ENCODE measurements around the gene CLDN6. TPM values are rescaled to one million over a fixed set of nuclear protein-coding genes. Genes with fewer than 3 reads are reported as not detected.

The CLDN6 gene
- total RNA-seq (2021) (0.21 and 0.31 TPM in 2 replicates), Bru-seq, nascent RNA (not detected), BruChase-seq, experiment 1, labeled RNA remaining after a 2-hour chase (percentile 16 among the genes with signal in this experiment), BruChase-seq, experiment 2, labeled RNA remaining after a 6-hour chase (percentile 23 among the genes with signal in this experiment)
- long read RNA-seq, result 0 reads

GRCh38 chr16:3017794-3018506, at the start of gene CLDN6:
Gene CLDN6, minus strand, starts transcription at chr16:3018183. Its CDS starts 2,162 bp downstream, at chr16:3016021.
- CTCF ChIA-PET, result no interaction called here
- H3K4me3 ChIP-seq (ENCODE audit: low read depth, low read length, poor library complexity, severe bottlenecking), result peak within 1 kb of the TSS; percentile 32
- peaks cover 16% of the 10 kb centered on the region for H3K27me3 ChIP-seq (replicated peaks; ENCODE audit: insufficient read depth, low read depth, low read length, poor library complexity)
- no peaks in the 10 kb centered on the region for H3K36me3 ChIP-seq (ENCODE audit: insufficient read depth, low read length, poor library complexity, severe bottlenecking)
- BruUV-seq (replicated peaks), result no TSS peak
- peaks cover 23% of the 10 kb centered on the region for H3K4me1 ChIP-seq (ENCODE audit: insufficient read depth, low read length, poor library complexity, severe bottlenecking)
- peak; percentile 72 for DNase-seq (ENCODE audit: low spot score)
- POLR2A ChIA-PET (ENCODE audit: low non-redundant PET), result no interaction called here
- intact Hi-C loops (cut with micrococcal nuclease; ENCODE audit: unreplicated experiment), result no loop called here
- no peaks in the 10 kb centered on the region for H3K9me3 ChIP-seq (ENCODE audit: low read depth, low read length, poor library complexity, severe bottlenecking)
- no peak within 1 kb of the TSS for H3K27ac ChIP-seq (ENCODE audit: low read depth, low read length, poor library complexity, severe bottlenecking)
- TF ChIP-seq EZH2 (IDR thresholded peaks at IDR 0.05; ENCODE audit: borderline replicate concordance, low read depth, low read length, poor library complexity, severe bottlenecking), result no peak
- TF ChIP-seq CTCF (conservative IDR thresholded peaks at IDR 0.05; ENCODE audit: low read depth, low read length), result peak; percentile 74

GRCh38 chr16:3066440-3066748, 48.4 kb upstream of the CLDN6 start:
- Histone ChIP-seq H3K36me3 (ENCODE audit: insufficient read depth, low read length, poor library complexity, severe bottlenecking) (no peaks in the 10 kb centered on the region), H3K4me1 (ENCODE audit: insufficient read depth, low read length, poor library complexity, severe bottlenecking) (no peaks in the 10 kb centered on the region), H3K9me3 (ENCODE audit: low read depth, low read length, poor library complexity, severe bottlenecking) (no peaks in the 10 kb centered on the region), H3K4me3 (ENCODE audit: low read depth, low read length, poor library complexity, severe bottlenecking) (no peak overlapping the region), H3K27me3 (replicated peaks; ENCODE audit: insufficient read depth, low read depth, low read length, poor library complexity) (no peaks in the 10 kb centered on the region), H3K27ac (ENCODE audit: low read depth, low read length, poor library complexity, severe bottlenecking) (no peak overlapping the region)
- no peak for DNase-seq (ENCODE audit: low spot score)
- CTCF ChIA-PET, result interaction anchor here (0.6 kb wide), 1 partner anchor 958 kb away, joined by 3 read pairs; no protein-coding TSS in a partner anchor
- POLR2A ChIA-PET (ENCODE audit: low non-redundant PET), result no interaction called here
- no peak for TF ChIP-seq CTCF (conservative IDR thresholded peaks at IDR 0.05; ENCODE audit: low read depth, low read length)
- no peak for TF ChIP-seq EZH2 (IDR thresholded peaks at IDR 0.05; ENCODE audit: borderline replicate concordance, low read depth, low read length, poor library complexity, severe bottlenecking)
- no TSS peak for BruUV-seq (replicated peaks)
- intact Hi-C loops (cut with micrococcal nuclease; ENCODE audit: unreplicated experiment), result no loop called here

- H3K27ac ChIP-seq (ENCODE audit: low read depth, low read length, poor library complexity, severe bottlenecking), result no peak overlapping the region
- H3K9me3 ChIP-seq (ENCODE audit: low read depth, low read length, poor library complexity, severe bottlenecking), result no peaks in the 10 kb centered on the region
- TF ChIP-seq EZH2 (IDR thresholded peaks at IDR 0.05; ENCODE audit: borderline replicate concordance, low read depth, low read length, poor library complexity, severe bottlenecking) (no peak), CTCF (conservative IDR thresholded peaks at IDR 0.05; ENCODE audit: low read depth, low read length) (no peak)
- no peaks in the 10 kb centered on the region for H3K27me3 ChIP-seq (replicated peaks; ENCODE audit: insufficient read depth, low read depth, low read length, poor library complexity)
- ChIA-PET CTCF (interaction anchor here (0.6 kb wide), 1 partner anchor 958 kb away, joined by 3 read pairs; no protein-coding TSS in a partner anchor), POLR2A (ENCODE audit: low non-redundant PET) (no interaction called here)
- H3K4me3 ChIP-seq (ENCODE audit: low read depth, low read length, poor library complexity, severe bottlenecking), result no peak overlapping the region
- H3K36me3 ChIP-seq (ENCODE audit: insufficient read depth, low read length, poor library complexity, severe bottlenecking), result no peaks in the 10 kb centered on the region
- H3K4me1 ChIP-seq (ENCODE audit: insufficient read depth, low read length, poor library complexity, severe bottlenecking), result no peaks in the 10 kb centered on the region
- DNase-seq (ENCODE audit: low spot score), result no peak
- intact Hi-C loops (cut with micrococcal nuclease; ENCODE audit: unreplicated experiment), result no loop called here
- BruUV-seq (replicated peaks), result no TSS peak
Observed at GRCh38 chr16:3065742-3066439, 47.9 kb upstream of the CLDN6 start.
